Activated CD4-positive, alpha-beta T cell treated with anti-CD3 and anti-CD28 coated beads, Interleukin-2, Interleukin-6, amounts not matched to agents 100 ng/mL and 50 ng/mL, durations not matched to agents 16 hours and 8 hours (primary cell): ENCODE data around the gene MBLAC1.

ENCODE experiments used
- DNase-seq: peaks from one replicate; pipeline ENCODE4 v3.0.0-alpha.2; 2020

The MBLAC1 gene

DNA sequence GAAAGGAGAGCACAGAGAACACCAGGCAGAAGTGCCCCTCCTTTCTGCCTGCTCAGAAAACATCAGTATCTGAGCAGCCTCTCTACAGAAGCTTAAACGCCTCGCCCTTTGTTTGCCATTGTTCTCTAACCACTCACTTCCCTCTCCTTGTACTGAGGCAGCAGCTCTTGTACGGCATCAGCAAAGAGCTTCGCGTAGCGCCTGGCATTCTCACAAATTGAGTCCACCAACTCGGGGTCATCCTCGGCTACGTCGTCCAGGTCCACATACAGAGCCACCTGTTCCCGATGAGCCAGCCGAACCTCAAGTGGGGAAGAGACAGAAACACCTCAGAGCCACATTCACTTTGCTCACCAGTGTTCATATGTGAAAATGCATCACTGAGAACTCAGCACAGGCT lies 27.3 kb upstream of the MBLAC1 start:
- no peak for DNase-seq

DNA sequence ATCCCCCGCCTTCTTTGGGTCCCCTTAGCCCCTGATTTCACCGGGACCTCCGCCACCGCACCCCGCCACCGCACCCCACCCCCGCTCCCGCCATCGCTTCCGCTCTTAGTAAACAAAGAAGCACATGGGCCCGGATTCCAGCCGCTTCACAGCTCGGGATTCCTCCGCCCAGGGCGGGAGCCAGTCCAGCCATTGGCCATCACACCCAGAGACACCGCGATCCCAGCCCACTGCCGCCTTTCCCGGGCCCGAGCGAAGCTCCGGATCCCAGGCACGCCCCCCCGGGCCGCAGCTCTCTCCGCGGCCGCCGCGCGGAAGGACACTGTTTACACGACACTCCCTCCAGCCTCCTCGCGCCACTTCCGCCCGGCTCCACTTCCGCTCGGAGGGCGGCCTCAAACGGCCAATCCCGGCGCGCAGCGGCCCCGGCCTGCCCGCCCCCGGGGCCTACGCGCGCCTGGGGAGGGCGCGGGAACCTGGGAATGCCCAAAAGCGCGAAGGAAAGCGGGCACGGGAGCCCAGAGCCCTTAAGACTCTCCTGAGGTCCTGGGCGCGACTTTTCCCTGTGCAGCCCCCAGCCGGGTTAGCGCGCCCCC lies 26.2 kb upstream of the MBLAC1 start:
- peak; percentile 92 for DNase-seq

DNA sequence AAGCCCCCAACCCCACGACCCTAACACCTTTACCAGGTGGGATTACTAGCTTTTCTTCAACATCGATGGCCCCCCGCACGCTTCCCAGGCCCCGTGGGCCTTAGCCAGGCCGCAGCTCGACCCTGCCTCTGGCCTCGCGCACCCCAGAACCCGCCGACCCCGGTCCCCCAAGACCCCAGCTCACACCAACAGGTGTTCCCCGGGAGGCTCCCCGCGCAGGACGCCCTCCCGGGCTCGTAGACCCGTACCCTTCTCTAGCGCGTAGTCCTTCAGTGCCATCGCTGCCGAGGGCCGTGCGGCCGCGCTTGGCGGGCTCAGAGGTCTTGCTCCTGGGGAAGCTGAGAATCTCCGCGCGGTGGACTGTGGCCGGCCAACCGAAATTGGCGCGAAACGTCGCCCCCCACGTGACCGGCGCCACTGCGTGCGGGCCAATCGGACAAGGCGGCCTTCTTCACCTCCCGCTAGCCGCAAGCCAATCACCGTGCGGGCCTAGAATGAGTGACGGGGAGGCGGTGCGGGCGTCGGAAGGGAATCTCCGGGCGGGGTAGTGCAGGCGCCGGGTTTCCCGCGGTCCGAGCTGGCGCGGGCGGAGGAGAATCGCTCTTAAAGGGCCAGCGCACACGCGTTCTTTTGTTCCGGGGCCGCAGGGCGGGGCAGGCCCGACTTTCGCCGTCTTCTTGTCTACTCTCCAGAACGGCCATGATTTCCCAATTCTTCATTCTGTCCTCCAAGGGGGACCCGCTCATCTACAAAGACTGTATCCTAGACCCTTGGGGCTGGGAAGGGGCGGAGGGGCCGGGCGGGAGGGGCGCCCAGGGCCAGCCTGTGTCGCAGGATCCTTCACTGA lies 25.5 kb upstream of the MBLAC1 start, which contains the start of the genes AP4M1 and MCM7:
AP4M1 (plus strand) TSS at position 628 of the 847 bp plus-strand sequence; CDS start at position 700, 72 bp downstream.
MCM7 (minus strand) TSS at position 382 of the 847 bp plus-strand sequence; CDS start at position 279, 103 bp downstream.
- DNase-seq, result peak; percentile 99

DNA sequence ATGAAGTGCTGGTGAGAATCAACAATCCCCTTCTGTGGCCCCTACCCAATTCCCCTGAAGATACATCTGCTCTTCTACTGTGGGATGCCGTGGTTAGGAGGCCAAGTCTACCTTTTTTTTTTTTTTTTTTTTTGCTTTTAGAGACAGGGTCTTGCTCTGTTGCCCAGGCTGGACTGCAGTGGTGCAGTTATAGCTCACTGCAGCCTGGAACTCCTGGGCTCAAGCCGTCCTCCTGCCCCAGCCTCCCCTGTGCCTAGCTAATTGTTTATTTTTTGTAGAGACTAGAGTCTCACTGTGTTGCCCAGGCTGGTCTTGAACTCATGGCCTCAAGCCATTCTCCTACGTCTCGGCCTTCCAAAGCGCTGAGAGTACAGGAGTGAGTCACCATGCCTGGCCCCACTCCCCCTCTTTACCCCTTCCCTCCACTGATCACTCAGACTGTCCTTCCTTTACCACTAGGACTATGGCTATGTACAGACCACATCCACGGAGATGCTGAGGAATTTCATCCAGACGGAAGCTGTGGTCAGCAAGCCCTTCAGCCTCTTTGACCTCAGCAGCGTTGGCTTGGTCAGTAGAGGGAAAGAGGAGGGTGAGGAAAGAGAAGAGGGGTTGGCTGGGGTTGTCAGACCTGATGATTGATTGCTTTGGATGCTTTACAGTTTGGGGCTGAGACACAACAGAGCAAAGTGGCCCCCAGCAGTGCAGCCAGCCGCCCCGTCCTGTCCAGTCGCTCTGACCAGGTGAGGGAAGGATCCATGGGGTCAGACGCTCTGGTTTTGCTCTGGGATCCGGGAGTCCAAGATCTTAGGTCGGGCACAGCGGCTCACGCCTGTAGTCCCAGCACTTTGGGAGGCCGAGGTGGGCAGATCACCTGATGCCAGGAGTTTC lies 23.6 kb upstream of the MBLAC1 start:
- DNase-seq, result no peak

DNA sequence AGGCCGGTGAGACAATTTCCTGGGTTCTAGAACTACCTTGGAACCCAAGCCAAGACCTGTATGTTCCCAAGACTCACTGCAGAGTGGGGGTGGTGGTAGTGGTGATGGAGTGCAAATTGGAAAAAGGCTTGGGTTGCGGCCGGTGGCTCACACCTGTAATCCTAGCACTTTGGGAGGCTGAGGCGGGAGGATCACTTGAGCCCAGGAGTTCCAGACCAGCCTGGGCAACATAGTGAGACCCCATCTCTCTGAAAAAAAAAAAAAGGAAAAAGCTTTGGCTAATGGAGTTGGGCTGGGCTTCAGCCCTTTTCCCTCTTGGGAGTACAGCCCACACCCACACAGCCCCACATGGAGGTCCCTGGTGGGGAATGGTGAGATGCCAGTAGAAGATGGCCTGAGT lies 21.2 kb upstream of the MBLAC1 start:
- no peak for DNase-seq

DNA sequence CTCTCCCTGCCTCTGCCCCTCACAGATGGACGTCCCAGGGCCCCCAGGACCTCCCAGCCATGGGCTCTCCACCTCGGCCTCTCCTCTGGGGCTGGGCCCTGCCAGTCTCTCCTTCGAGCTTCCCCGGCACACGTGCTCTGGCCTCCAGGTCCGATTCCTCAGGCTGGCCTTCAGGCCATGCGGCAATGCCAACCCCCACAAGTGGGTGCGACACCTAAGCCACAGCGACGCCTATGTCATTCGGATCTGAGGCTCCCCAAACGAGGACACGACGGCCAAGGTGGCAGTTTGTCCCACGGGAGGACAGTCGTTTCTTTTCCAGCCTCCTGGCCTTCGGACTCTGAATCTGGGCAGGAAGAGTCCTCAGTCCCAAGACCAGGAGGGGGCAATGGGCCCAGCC lies 20.1 kb upstream of the MBLAC1 start:
- DNase-seq, result no peak

DNA sequence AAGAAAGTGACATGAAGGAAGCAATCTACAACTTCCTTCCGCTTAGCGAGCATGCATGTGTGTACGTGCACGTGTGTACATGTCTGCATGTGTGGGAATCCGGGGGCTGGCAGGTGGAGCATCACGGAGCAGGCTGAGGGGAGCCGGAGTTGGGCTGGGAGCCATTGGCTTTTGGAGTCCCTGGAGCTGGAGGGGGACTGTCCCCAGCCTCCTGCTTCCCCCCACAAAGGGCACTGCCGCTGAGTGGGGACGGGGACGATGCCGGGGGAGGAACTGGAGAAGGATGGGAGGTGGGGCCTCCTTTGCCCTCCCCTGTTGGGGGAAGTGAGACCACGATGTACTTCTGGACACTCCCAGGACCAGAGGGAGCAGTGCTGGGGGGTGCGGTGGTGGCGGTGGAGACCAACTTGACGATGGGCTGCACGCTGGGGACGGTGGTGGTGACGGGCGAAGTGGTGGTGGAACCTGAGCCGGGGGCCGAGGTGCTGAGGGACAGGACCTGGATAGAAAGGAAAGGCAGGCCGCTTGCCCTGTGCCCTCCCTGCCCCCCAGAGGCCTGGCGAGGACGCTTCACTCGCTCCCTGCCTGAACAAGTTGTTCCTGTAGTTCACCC lies 19.5 kb upstream of the MBLAC1 start:
- DNase-seq, result no peak

DNA sequence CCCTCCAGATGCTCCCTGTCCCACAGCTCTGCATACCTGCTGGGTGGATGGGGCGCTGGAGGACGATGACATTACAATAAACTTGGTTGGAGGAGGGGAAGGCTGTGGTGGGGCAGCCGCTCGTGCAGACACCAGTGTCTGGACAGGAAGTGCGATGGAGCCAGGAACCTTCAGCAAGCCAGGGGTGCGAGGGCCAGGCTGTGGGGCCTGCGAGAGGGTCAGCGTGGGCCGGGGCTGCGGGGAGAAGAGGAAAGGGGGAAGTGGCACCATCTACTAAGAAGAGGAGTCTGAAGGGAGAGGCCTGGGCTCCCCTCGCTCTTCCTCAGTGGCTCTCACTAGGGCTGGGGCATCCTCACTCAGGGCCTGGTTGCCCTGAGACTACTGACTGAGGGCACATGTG lies 18.9 kb upstream of the MBLAC1 start:
- no peak for DNase-seq

DNA sequence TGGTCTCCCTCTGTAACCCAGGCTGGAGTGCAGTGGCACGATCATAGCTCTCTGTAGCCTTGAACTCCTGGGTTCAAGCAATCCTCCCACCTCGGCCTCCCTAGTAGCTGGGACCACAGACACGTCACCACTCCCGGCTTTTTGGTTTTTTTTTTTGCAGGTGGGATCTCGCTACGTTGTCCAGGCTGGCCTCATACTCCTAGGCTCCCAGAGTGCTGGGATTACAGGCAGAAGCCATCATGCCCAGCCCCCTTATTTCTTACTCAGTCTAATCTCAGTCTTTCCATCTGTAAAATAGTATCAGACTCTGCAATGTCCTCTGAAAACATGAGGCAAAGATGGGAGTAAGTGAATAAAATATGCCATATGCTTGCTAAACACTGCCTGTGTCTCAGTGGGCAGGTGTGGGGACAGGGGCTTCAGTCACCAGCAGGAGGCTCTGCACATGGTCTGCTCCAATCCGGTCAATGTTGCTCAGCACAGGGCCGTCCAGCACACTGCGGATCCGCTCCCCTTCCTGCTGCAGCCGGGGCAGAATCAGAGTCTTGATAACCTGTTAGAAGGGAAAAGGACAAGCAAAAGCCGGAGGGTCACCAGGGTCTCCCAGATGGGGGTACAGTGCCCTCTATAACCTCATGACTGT lies 17.1 kb upstream of the MBLAC1 start:
- no peak for DNase-seq

DNA sequence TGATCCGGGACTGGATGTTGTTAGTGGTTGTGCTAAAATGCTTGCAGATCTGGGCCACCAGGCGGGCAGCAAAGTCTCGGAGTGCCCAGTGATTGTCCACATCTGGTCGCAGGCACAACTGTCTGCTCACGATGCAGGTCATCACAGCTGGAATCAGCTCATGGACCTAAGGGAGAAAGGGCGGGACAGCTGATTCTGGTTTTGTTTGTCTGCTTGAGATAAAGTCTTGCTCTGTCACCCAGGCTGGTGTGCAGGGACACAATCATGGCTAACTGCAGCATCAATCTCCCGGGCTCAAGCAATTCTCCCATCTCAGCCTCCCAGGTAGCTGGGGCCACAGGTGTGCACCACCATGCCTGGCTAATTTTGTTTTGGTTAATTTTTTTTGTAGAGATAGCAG lies 15.6 kb upstream of the MBLAC1 start:
- DNase-seq, result no peak

DNA sequence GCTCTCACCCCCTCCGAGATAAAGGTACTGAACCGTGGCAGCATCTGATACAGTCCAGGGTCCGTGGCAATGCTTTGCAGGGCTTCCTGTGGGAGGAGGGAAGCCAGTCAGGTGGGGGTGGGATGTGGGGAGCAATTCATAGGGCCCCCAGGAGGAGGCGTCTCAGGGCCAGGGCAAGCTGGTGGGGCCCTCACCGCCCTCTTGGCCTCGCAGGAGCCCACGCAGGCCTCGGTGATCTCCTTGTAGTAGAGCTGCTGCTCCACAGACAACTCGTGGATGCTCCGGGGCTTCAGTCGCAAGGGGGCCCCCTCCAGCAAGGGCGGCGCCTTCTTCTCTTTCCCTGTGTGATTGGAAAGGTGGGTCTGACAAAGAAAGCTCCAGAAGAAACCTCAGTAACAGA lies 14.9 kb upstream of the MBLAC1 start:
- DNase-seq, result no peak

DNA sequence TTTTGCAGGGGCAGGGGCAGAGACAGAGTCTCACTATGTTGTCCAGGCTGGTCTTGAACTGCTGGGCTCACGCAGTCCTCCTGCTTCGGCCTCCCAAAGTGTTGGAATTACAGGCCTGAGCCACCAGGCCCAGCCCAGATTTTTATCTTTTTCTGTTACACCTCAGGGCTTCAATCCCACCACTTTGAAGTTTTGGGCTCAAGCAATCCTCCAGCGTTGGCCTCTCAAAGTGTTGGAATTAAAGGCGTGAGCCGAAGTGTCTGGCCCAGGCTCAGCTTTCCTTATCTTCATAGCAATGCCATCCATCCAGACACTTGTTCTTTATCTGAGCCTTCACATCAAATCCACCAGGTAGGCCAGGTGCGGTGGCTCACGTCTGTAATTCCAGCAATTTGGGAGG lies 11.7 kb upstream of the MBLAC1 start:
- DNase-seq, result no peak

DNA sequence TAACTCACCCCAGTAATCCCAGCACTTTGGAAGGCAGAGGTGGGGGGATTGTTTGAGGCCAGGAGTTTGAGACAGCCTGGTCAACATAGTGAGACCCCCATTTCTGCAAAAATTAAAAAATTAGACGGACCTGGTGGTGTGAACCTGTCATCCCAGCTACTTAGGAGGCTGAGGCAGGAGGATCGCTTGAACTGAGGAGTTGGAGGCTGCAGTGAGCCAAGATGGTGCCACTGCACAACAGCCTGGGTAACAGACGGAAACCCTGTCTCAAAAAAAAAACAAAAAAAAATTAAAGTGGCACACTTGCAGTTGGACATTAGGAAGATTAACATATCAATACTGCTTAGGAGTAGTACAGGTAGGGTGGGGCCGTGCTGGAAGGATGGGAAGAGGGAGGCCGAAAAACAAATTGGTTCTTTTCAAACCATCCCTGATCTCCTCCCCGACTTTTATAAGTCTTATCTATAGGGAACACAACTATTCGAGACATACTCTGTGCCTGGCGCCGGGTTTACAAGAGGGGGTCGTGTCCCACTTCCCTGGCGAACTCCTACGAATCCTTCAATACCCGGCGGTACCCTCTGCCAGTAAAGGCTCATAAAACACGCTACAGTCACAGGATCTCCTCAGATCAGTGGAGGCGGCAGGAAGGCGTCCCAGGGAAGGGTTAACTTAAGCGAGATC lies 8.2 kb upstream of the MBLAC1 start:
- DNase-seq, result no peak

DNA sequence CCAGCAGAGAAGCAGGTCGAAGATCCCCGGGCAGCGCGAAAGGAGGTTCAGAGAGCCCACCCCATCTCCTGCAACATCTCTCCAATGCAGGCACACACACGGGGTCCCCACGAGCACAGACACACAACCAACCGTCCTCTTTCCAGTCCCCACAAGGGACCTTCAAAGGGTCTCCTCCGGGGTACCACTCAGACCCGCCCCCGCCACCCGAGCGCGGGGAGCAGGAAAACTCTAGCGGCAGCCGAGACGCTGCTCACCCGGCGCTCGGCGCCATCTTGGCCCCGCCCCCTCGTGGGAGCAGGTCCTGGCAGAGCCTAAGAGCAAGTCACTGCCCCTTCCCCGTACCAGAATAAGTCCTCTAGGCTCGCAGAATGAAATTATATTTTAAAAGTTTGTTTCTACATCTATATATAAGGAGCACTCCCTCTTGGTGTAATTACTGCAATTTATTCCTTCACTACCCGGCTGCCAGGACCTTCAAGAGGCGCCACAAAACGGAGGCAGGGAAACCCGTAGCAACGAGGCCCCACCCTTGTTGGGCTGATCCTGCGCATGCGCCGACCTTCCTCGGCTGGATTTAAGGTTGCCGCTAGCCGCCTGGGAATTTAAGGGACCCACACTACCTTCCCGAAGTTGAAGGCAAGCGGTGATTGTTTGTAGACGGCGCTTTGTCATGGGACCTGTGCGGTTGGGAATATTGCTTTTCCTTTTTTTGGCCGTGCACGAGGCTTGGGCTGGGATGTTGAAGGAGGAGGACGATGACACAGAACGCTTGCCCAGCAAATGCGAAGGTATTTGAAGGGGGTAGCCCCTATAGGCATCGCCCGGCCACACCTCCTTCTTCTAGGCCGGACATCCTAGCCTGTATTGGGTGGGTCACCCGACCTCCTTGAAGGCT lies 7.4 kb upstream of the MBLAC1 start, which contains the start of the genes CNPY4 and TAF6:
CNPY4 (plus strand) TSS at position 563 of the 898 bp plus-strand sequence; CDS start at position 674, 111 bp downstream.
TAF6 (minus strand) TSS at position 287 of the 898 bp plus-strand sequence. CDS start 5,149 bp downstream, outside the sequence.
- DNase-seq, result peak; percentile 96

DNA sequence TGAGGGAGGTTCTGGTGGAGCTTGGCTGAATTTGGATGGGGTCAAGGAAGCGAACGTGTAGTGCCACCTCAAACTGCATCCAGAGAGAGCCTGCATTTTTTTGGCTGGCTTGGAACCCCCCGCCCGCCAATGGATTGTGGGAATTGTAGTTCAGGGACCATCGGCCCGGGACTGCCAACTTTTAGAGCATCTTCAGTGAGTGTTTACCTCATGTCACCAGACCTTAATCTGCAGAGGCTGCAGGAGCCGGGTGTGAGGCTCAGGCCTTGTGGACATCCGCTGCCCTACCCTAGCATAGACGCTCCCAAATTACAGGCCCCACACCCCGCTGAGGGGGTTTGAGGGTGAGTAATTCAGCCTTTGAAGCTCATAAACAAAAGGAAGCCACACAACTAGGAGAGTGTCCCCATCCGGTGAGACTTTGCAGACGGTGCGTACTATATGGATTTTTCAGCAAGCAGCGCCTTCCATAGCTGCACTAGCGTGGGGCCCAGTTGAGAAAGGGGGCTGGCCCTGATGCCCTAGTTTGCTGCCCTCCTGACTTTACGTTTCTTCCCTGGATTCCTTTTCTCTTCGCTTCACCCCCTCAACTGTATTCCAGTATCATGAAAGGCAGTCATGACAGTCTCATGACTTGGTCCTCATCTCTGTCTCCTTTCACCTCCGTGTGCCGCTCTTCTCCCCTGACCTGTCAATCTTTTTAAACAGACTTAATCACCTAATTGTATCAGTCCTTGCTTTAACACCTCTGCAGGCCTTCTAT lies 6.6 kb upstream of the MBLAC1 start:
- DNase-seq, result peak; percentile 78

DNA sequence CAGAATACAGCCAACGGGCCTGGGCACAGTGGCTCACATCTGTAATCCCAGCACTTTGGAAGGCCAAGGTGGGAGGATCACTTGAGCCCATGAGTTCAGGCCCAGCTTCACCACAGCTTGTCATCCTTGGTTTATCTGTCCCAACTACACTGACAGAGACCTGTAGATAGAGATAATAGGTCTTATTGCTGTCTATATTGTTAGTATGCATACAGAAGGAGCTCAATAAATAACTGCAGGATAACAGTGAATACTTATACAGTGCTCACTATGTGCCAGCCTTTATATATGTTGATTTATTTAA lies 6.1 kb upstream of the MBLAC1 start:
- no peak for DNase-seq

DNA sequence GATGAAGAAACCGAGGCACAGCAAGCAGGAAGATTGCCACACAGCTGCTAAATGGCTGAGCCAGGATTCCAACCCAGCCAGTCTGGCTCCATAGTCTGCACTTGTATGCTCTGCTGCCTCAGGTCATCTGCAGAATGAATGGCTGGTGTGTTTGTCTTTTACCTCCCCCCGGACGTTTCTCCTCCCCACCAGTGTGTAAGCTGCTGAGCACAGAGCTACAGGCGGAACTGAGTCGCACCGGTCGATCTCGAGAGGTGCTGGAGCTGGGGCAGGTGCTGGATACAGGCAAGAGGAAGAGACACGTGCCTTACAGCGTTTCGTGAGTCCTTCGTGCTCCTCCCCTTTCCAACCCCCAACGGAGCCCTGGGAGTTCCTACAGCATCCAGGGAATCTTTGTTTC lies 4.7 kb upstream of the MBLAC1 start:
- DNase-seq, result no peak

DNA sequence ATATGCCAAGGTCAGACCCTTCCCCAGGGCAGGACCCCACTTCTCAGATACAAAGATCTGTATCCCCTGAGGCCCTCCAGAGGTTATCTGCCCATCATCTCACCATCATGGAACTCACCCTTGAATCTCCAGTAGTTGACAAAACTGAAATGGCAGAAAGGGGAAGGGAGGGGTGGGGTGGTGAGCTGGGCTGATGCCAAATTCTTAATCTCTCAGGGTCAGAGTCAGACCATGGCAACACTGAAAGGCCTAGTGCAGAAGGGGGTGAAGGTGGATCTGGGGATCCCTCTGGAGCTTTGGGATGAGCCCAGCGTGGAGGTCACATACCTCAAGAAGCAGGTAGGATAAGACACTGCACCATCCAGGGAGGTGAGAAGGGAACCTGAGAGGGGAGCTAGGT lies 4.2 kb upstream of the MBLAC1 start:
- DNase-seq, result no peak

DNA sequence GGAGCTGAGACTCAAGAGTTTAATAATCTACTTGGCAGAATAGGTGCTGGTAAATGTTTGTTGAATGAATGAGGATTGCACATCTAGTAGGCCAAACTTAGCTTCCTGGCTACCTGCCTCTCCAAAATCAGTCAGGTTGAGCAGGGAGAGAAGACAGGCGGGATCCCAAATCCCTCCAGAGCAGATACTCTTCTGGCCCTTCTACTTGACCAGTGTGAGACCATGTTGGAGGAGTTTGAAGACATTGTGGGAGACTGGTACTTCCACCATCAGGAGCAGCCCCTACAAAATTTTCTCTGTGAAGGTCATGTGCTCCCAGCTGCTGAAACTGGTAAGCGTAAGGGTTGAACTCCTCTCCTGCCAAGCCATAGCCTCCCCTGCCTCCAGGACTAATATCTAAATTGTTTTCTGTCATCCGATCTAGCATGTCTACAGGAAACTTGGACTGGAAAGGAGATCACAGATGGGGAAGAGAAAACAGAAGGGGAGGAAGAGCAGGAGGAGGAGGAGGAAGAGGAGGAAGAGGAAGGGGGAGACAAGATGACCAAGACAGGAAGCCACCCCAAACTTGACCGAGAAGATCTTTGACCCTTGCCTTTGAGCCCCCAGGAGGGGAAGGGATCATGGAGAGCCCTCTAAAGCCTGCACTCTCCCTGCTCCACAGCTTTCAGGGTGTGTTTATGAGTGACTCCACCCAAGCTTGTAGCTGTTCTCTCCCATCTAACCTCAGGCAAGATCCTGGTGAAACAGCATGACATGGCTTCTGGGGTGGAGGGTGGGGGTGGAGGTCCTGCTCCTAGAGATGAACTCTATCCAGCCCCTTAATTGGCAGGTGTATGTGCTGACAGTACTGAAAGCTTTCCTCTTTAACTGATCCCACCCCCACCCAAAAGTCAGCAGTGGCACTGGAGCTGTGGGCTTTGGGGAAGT lies 2.2 kb upstream of the MBLAC1 start:
- DNase-seq, result no peak
